WTC11 (cell line): ENCODE results near the gene FBRS. TPM values are rescaled to one million over a fixed set of nuclear protein-coding genes. Genes with fewer than 3 reads are reported as not detected.

Experiments
- ATAC-seq: fragments of 200-7000 bp; cut with Tn5 transposase; 2 replicates; pipeline ENCODE4 v1.10.0; 2021; ENCODE audit warnings: mild to moderate bottlenecking, moderate library complexity
- CTCF ChIA-PET: fragments of 300-600 bp; sonication (Branson Sonifier 250); formaldehyde crosslinking; loops from one replicate; lab custom pipeline; 2021; ENCODE audit warnings: antibody characterized with exemption; lab: Charles Lee
- POLR2A ChIA-PET: fragments of 350-600 bp; sonication (Branson Sonifier 250); formaldehyde crosslinking; loops from one replicate; lab custom pipeline; 2021; ENCODE audit warnings: antibody characterized with exemption; lab: Charles Lee
- DNase-seq: peaks from one replicate; pipeline ENCODE4 v3.0.0; 2021; ENCODE audit warnings: low spot score
- H3K27ac Mint-ChIP-seq: 2 replicates; pipeline ENCODE4 v1.8.0; 2021; ENCODE audit warnings: mixed read lengths
- H3K27me3 Mint-ChIP-seq: 2 replicates; pipeline ENCODE4 v1.8.0; 2021; ENCODE audit warnings: low read depth, mild to moderate bottlenecking, moderate library complexity, mixed read lengths
- H3K36me3 Mint-ChIP-seq: 2 replicates; pipeline ENCODE4 v1.8.0; 2021; ENCODE audit warnings: mixed read lengths
- H3K4me1 Mint-ChIP-seq: 2 replicates; pipeline ENCODE4 v1.8.0; 2022; ENCODE audit warnings: mixed read lengths
- H3K4me3 Mint-ChIP-seq: 2 replicates; pipeline ENCODE4 v1.8.0; 2021; ENCODE audit warnings: mild to moderate bottlenecking, moderate library complexity, mixed read lengths
- H3K9me3 Mint-ChIP-seq: 2 replicates; pipeline ENCODE4 v1.8.0; 2021; ENCODE audit warnings: mixed read lengths
- ATF6 ChIP-seq: sonication (generic); formaldehyde crosslinking; IDR thresholded peaks from 2 replicates; pipeline ENCODE4 v1.8.1; 2023; ENCODE audit warnings: mild to moderate bottlenecking, missing genetic modification reagents
- CBFB ChIP-seq: sonication (generic); formaldehyde crosslinking; IDR thresholded peaks from 2 replicates; pipeline ENCODE4 v1.8.1; 2022; ENCODE audit warnings: mild to moderate bottlenecking, low read depth, missing genetic modification reagents
- E2F1 ChIP-seq: sonication (generic); formaldehyde crosslinking; IDR thresholded peaks from 2 replicates; pipeline ENCODE4 v1.8.0; 2022; ENCODE audit warnings: mild to moderate bottlenecking, missing genetic modification reagents
- FOXP4 ChIP-seq: sonication (generic); formaldehyde crosslinking; IDR thresholded peaks from 2 replicates; pipeline ENCODE4 v1.8.0; 2022; ENCODE audit warnings: mild to moderate bottlenecking, missing genetic modification reagents
- KAT7 ChIP-seq: sonication (generic); formaldehyde crosslinking; IDR thresholded peaks from 2 replicates; pipeline ENCODE4 v1.8.1; 2023; ENCODE audit warnings: missing genetic modification reagents, mild to moderate bottlenecking, borderline replicate concordance
- NFATC4 ChIP-seq: fragments of 250-450 bp; sonication (Bioruptor Pico); IDR thresholded peaks from 2 replicates; pipeline ENCODE4 v1.9.0; 2021; ENCODE audit warnings: mild to moderate bottlenecking
- PREB ChIP-seq: sonication (generic); formaldehyde crosslinking; IDR thresholded peaks from 2 replicates; pipeline ENCODE4 v1.8.1; 2022; ENCODE audit warnings: mild to moderate bottlenecking, missing genetic modification reagents, moderate library complexity, borderline replicate concordance
- PRRX2 ChIP-seq: fragments of 250-450 bp; sonication (Bioruptor Pico); IDR thresholded peaks from 2 replicates; pipeline ENCODE4 v1.8.0; 2021; ENCODE audit warnings: mild to moderate bottlenecking
- RELA ChIP-seq: sonication (generic); formaldehyde crosslinking; IDR thresholded peaks from 2 replicates; pipeline ENCODE4 v1.8.1; 2022; ENCODE audit warnings: missing genetic modification reagents, mild to moderate bottlenecking, borderline replicate concordance
- STAT6 ChIP-seq: sonication (generic); formaldehyde crosslinking; conservative IDR thresholded peaks from 2 replicates; pipeline ENCODE4 v1.8.1; 2023; ENCODE audit warnings: mild to moderate bottlenecking, low read depth, missing genetic modification reagents, moderate library complexity
- TCF7 ChIP-seq: sonication (generic); formaldehyde crosslinking; IDR thresholded peaks from 2 replicates; pipeline ENCODE4 v1.8.0; 2022; ENCODE audit warnings: mild to moderate bottlenecking, low read depth, missing genetic modification reagents, moderate library complexity
- TEAD1 ChIP-seq: sonication (generic); formaldehyde crosslinking; IDR thresholded peaks from 2 replicates; pipeline ENCODE4 v1.8.0; 2022; ENCODE audit warnings: mild to moderate bottlenecking, missing genetic modification reagents
- TP53 ChIP-seq: sonication (generic); formaldehyde crosslinking; IDR thresholded peaks from 2 replicates; pipeline ENCODE4 v1.8.1; 2023; ENCODE audit warnings: mild to moderate bottlenecking, missing genetic modification reagents
- ZNF121 ChIP-seq: sonication (generic); formaldehyde crosslinking; IDR thresholded peaks from 2 replicates; pipeline ENCODE4 v1.8.0; 2023; ENCODE audit warnings: missing genetic modification reagents
- ZNF219 ChIP-seq: sonication (generic); formaldehyde crosslinking; IDR thresholded peaks from 2 replicates; pipeline ENCODE4 v1.8.0; 2023; ENCODE audit warnings: missing genetic modification reagents, mild to moderate bottlenecking, borderline replicate concordance
- ZNF263 ChIP-seq: sonication (generic); formaldehyde crosslinking; IDR thresholded peaks from 2 replicates; pipeline ENCODE4 v1.8.1; 2022; ENCODE audit warnings: low read depth, mild to moderate bottlenecking, moderate library complexity, missing genetic modification reagents
- ZNF281 ChIP-seq: sonication (generic); formaldehyde crosslinking; IDR thresholded peaks from 2 replicates; pipeline ENCODE4 v1.8.0; 2023; ENCODE audit warnings: mild to moderate bottlenecking, missing genetic modification reagents
- ZNF671 ChIP-seq: fragments of 250-450 bp; sonication (Bioruptor Pico); IDR thresholded peaks from 2 replicates; pipeline ENCODE4 v1.8.0; 2021; ENCODE audit warnings: mild to moderate bottlenecking
- total RNA-seq: library from RNA; stranded (reverse); gene quantifications from 3 replicates; pipeline ENCODE4 v1.2.3, GENCODE V29; 2021

The FBRS gene
- total RNA-seq, 1 experiment from 2014 or later = 23.2 TPM

- Mint-ChIP-seq H3K4me1 (peaks cover 21% of the 10 kb centered on the region), H3K27me3 (peaks cover 100% of the 10 kb centered on the region), H3K27ac (no peak overlapping the region), H3K4me3 (no peak overlapping the region; the same call in 1 of the 2 replicates), H3K9me3 (no peaks in the 10 kb centered on the region), H3K36me3 (no peaks in the 10 kb centered on the region)
- DNase-seq (no peak), ATAC-seq (no peak)
- no peak for TF ChIP-seq STAT6
- no peak for TF ChIP-seq TP53 (CRISPR knock-in tag)
- TF ChIP-seq TEAD1 (CRISPR knock-in tag) = no peak
- TF ChIP-seq CBFB (CRISPR knock-in tag) = no peak
- no peak for TF ChIP-seq FOXP4
- ChIA-PET POLR2A (interaction anchor here (1.0 to 1.1 kb wide), 2 partner anchors 14 to 41 kb away, joined by 3 to 5 read pairs; partner anchors contain the start of gene PRR14), CTCF (interaction anchor here (0.8 to 3.5 kb wide), 8 partner anchors 14 to 282 kb away, joined by 3 to 40 read pairs (median 8); partner anchors contain the start of genes DCTPP1, FBRS and PRR14)
Measured at GRCh38 chr16:30691907-30692306, 33.7 kb downstream of the FBRS start.

GRCh38 chr16:30692396-30693064 lies 34.3 kb downstream of the FBRS start:
- no peaks in the 10 kb centered on the region for H3K9me3 Mint-ChIP-seq
- H3K27ac Mint-ChIP-seq = no peak overlapping the region
- no peak for DNase-seq
- no peak for TF ChIP-seq ZNF263 (CRISPR knock-in tag)
- TF ChIP-seq ATF6 (CRISPR knock-in tag) = no peak
- no peak for TF ChIP-seq PREB (CRISPR knock-in tag)
- no peak for TF ChIP-seq NFATC4 (CRISPR knock-in tag)
- no peak for TF ChIP-seq RELA (CRISPR knock-in tag)
- TF ChIP-seq PRRX2 (CRISPR knock-in tag) = no peak
- no peak for TF ChIP-seq ZNF281 (CRISPR knock-in tag)
- no peak for TF ChIP-seq E2F1 (CRISPR knock-in tag)
- TF ChIP-seq ZNF121 (CRISPR knock-in tag) = no peak
- no peak for TF ChIP-seq TCF7
- TF ChIP-seq ZNF671 (CRISPR knock-in tag) = no peak
- no peak for TF ChIP-seq KAT7
- TF ChIP-seq ZNF219 (CRISPR knock-in tag) = no peak

More at GRCh38 chr16:30692396-30693064, 34.3 kb downstream of the FBRS start:
- Mint-ChIP-seq H3K4me3 (peak overlapping the region; percentile 38), H3K27me3 (peaks cover 100% of the 10 kb centered on the region), H3K4me1 (peaks cover 22% of the 10 kb centered on the region), H3K36me3 (no peaks in the 10 kb centered on the region)
- peak; percentile 80 for ATAC-seq
- POLR2A ChIA-PET = interaction anchor here (0.7 to 1.1 kb wide), 4 partner anchors 8 to 274 kb away, joined by 3 to 8 read pairs (median 6); partner anchors contain the start of gene PRR14
- CTCF ChIA-PET = interaction anchor here (0.6 to 3.5 kb wide), 11 partner anchors 15 to 793 kb away, joined by 3 to 40 read pairs (median 5); partner anchors contain the start of genes DCTPP1, FBRS, PRR14 and SEZ6L2
